ENCODE results near the gene RPL10A.

Gene RPL10A

DNA sequence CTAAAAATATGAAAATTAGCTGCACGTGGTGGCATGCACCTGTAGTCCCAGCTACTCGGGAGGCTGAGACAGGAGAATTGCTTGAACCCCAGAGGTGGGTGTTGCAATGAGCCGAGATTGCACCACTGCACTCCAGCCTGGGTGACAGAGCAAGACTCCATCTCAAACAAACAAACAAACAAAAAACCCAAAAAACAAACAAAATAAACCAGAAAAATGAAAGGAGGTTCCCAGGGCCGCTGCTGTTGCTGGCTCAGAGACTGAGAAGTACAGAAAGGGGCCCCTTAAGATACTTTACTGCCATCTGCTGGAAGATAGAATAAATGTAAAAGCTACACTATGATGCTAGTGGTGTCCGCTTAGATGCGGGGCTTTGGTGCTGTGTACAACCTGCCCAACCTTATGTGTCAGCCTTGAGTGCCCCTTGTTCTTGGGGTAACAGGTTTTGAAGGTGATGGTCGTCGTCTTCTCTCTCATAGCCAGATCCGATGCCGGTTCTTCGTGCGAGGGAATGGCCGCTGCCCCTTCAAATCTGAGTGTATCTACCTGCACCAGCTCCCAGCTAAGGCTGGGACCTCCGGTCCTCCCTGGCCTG, 18.8 kb upstream of the RPL10A start:
- Histone ChIP-seq H3K36me3 (ENCODE audit: control insufficient read depth, insufficient read depth, low read length) (no peaks in the 10 kb centered on the region), H3K27me3 (replicated peaks; ENCODE audit: control insufficient read depth, insufficient read depth, low read length) (no peaks in the 10 kb centered on the region; the same call in none of the 2 replicates), H3K4me3 (replicated peaks; ENCODE audit: low read depth, low read length) (no peak overlapping the region)
- peak; percentile 31 for DNase-seq (ENCODE audit: extremely low read depth, insufficient read length)
- TF ChIP-seq, protein P1, sequence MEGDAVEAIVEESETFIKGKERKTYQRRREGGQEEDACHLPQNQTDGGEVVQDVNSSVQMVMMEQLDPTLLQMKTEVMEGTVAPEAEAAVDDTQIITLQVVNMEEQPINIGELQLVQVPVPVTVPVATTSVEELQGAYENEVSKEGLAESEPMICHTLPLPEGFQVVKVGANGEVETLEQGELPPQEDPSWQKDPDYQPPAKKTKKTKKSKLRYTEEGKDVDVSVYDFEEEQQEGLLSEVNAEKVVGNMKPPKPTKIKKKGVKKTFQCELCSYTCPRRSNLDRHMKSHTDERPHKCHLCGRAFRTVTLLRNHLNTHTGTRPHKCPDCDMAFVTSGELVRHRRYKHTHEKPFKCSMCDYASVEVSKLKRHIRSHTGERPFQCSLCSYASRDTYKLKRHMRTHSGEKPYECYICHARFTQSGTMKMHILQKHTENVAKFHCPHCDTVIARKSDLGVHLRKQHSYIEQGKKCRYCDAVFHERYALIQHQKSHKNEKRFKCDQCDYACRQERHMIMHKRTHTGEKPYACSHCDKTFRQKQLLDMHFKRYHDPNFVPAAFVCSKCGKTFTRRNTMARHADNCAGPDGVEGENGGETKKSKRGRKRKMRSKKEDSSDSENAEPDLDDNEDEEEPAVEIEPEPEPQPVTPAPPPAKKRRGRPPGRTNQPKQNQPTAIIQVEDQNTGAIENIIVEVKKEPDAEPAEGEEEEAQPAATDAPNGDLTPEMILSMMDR (IDR thresholded peaks at IDR 0.05; ENCODE audit: insufficient read depth, low read length, poor library complexity, severe bottlenecking): peak; percentile 63

DNA sequence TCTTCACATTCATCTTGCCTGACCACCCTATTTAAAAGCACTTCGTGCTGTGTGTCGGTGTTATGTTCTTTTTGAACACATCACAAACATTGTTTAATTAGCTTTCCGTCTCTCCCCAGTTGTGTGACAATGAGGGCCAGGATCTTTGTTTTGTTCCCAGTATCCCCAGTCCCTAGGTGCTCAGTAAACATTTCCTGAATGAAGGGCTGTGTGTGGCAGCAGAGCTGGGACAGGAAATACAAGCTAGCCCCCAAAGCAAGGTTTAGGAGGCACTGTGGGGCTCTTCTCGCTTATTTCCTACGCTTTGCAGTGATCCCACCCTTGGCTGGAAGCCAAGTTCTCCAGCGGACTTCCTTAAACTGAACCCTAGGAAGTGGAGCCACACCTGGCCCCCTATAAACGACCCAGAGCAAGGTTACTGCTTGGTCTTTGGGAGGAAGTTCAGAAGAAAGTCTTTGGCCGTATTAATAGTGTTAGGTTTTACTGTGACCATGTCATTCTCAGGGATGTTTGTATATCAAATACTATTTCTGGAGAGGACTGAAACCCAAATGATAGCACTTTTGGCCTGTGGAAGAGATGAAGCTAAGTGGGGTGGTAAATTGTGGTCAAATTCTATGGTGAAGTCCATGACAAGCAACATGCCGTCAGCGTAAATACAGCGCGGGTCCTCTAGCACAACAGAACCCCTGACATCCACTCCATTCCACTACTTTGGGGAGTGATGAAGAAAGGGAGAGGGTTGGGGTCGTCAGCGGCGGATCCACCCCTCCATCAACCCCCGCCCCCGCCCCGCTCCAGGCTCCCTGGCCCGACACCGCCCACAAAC, 16.6 kb upstream of the RPL10A start:
- DNase-seq (ENCODE audit: extremely low read depth, insufficient read length): no peak
- TF ChIP-seq, protein P1 (IDR thresholded peaks at IDR 0.05; ENCODE audit: insufficient read depth, low read length, poor library complexity, severe bottlenecking): no peak
- Histone ChIP-seq H3K36me3 (ENCODE audit: control insufficient read depth, insufficient read depth, low read length) (no peaks in the 10 kb centered on the region), H3K27me3 (replicated peaks; ENCODE audit: control insufficient read depth, insufficient read depth, low read length) (no peaks in the 10 kb centered on the region; the same call in none of the 2 replicates), H3K4me3 (replicated peaks; ENCODE audit: low read depth, low read length) (peak overlapping the region; percentile 52)

- Histone ChIP-seq H3K4me3 (replicated peaks; ENCODE audit: low read depth, low read length) (peak within 1 kb of the TSS; percentile 76), H3K27me3 (replicated peaks; ENCODE audit: control insufficient read depth, insufficient read depth, low read length) (no peaks in the 10 kb centered on the region; the same call in none of the 2 replicates), H3K36me3 (ENCODE audit: control insufficient read depth, insufficient read depth, low read length) (no peaks in the 10 kb centered on the region; the same call in none of the 2 replicates)
- peak; percentile 93 for DNase-seq (ENCODE audit: extremely low read depth, insufficient read length)
- TF ChIP-seq, protein P1 (IDR thresholded peaks at IDR 0.05; ENCODE audit: insufficient read depth, low read length, poor library complexity, severe bottlenecking): no peak
These were observed 15.8 kb upstream of the RPL10A start, which contains the start of gene FANCE for GRCh38 chr6:35452183-35453090. Gene FANCE (plus strand): TSS chr6:35452338. CDS start chr6:35452546, 208 bp downstream.

GRCh38 chr6:35453236-35453635, 15.0 kb upstream of the RPL10A start:
- Histone ChIP-seq H3K36me3 (ENCODE audit: control insufficient read depth, insufficient read depth, low read length) (no peaks in the 10 kb centered on the region; the same call in none of the 2 replicates), H3K4me3 (replicated peaks; ENCODE audit: low read depth, low read length) (peak overlapping the region; percentile 76), H3K27me3 (replicated peaks; ENCODE audit: control insufficient read depth, insufficient read depth, low read length) (no peaks in the 10 kb centered on the region; the same call in none of the 2 replicates)
- TF ChIP-seq, protein P1 (IDR thresholded peaks at IDR 0.05; ENCODE audit: insufficient read depth, low read length, poor library complexity, severe bottlenecking): no peak
- no peak for DNase-seq (ENCODE audit: extremely low read depth, insufficient read length)

DNA sequence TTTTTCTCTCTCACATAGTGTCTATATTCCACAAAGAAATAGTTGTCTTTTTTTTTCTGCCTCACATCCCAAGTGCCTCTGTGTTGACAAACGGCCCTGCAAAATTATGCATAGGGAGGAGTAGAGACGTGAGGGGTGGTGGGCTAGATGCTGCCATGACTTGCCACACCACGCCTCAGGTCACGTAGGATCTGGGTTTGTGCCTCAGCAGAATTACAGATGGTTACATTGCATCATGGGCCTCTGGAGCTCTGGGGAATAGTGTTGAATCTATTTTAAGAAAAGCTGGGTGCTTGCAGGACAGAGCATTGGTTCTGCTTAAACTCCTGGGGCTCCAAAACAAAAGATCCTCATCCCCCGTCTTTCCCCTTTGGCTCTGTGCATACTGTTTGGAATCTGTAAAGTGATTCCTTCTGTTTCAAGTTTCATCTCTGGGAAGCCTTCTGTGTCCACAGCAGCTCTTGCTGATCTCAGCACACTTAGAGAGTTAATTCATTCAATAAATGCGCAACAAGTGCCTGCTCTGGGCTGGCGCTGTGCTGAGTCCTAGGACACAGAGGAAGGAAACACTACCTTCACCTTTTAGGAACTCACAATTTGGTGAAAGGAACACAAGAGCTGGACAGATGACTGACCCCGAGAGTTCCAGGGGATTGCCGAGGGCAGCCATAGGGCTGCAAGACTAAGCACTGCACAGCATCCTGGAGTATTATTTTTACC, 13.7 kb upstream of the RPL10A start:
- Histone ChIP-seq H3K4me3 (replicated peaks; ENCODE audit: low read depth, low read length) (no peak overlapping the region), H3K36me3 (ENCODE audit: control insufficient read depth, insufficient read depth, low read length) (peaks cover 3% of the 10 kb centered on the region), H3K27me3 (replicated peaks; ENCODE audit: control insufficient read depth, insufficient read depth, low read length) (no peaks in the 10 kb centered on the region; the same call in none of the 2 replicates)
- TF ChIP-seq, protein P1 (IDR thresholded peaks at IDR 0.05; ENCODE audit: insufficient read depth, low read length, poor library complexity, severe bottlenecking): no peak
- DNase-seq (ENCODE audit: extremely low read depth, insufficient read length): no peak

All from GM06990 (cell line).